Transverse colon (tissue), 4 donors: ENCODE data around the gene CYP21A2. TPM values are rescaled to one million over a fixed set of nuclear protein-coding genes. Genes with fewer than 3 reads are reported as not detected.
"Not testable (repeated sequence)": the region's sequence is repeated elsewhere in the genome, so short reads cannot be mapped to it uniquely, and the experiment has no call there.

ENCODE experiments used
- DNase-seq: peaks from one replicate; pipeline ENCODE4 v3.0.0-alpha.2; 2019
- H3K27ac ChIP-seq, 4 donors: fragments of 200-600 bp; sonication (generic); 2 replicates each; pipeline ENCODE4 v1.5.1; 2016 to 2018; ENCODE audit warnings: inconsistent platforms in 4 of 4
- H3K27me3 ChIP-seq: fragments of 200-600 bp; sonication (generic); 2 replicates; pipeline ENCODE4 v1.5.1; 2017; ENCODE audit warnings: inconsistent platforms
- H3K36me3 ChIP-seq, 4 donors: fragments of 200-600 bp; sonication (generic); 2 replicates each; pipeline ENCODE4 v1.5.1; 2017 to 2019; ENCODE audit warnings: inconsistent platforms in 4 of 4
- H3K4me1 ChIP-seq, 4 donors: fragments of 200-600 bp; sonication (generic); 2 replicates each; pipeline ENCODE4 v1.5.1; 2017 to 2020; ENCODE audit warnings: inconsistent platforms in 4 of 4
- H3K4me3 ChIP-seq, 4 donors: fragments of 200-600 bp; sonication (generic); 1 replicate in 1 of 4; 2 replicates in 3 of 4; pipeline versions ENCODE4 v1.5.1 to v1.6.1; 2017 to 2019; ENCODE audit warnings: inconsistent platforms in 4 of 4
- H3K9me3 ChIP-seq, 2 donors: fragments of 200-600 bp; sonication (generic); 2 replicates each; pipeline ENCODE4 v1.5.1; 2017 to 2019; ENCODE audit warnings: inconsistent platforms in 2 of 2
- CTCF ChIP-seq, 5 experiments: fragments of 200-600 bp in 3 of 5; fragments of 450-650 bp in 2 of 5; sonication (generic) in 3 of 5; IDR thresholded peaks; 1 replicate in 2 of 5; 2 replicates in 3 of 5; pipeline ENCODE4 v1.5.1; 2016 to 2017; ENCODE audit warnings: antibody characterized with exemption in 5 of 5, inconsistent platforms in 3 of 5, mild to moderate bottlenecking in 2 of 5, moderate library complexity in 1 of 5
- EP300 ChIP-seq: sonication (generic); formaldehyde crosslinking; IDR thresholded peaks from one replicate; pipeline ENCODE4 v1.6.1; 2017; ENCODE audit warnings: antibody characterized with exemption, low read depth
- POLR2A ChIP-seq: fragments of 450-650 bp; IDR thresholded peaks from one replicate; pipeline ENCODE4 v1.6.1; 2016; ENCODE audit warnings: antibody characterized with exemption, mild to moderate bottlenecking, moderate library complexity
- POLR2AphosphoS5 ChIP-seq, 3 donors: sonication (generic); formaldehyde crosslinking; IDR thresholded peaks; one replicate each; pipeline ENCODE4 v1.6.1; 2016; ENCODE audit warnings: antibody characterized with exemption in 3 of 3
- WGBS, 2 donors: methylation state at CpG; one replicate each; pipeline ENCODE4 v1.1.5; 2018; ENCODE audit warnings: low coverage in 1 of 2; 5-methylcytosine and 5-hydroxymethylcytosine counted together
- in situ Hi-C, 4 donors: fragments of 200-750 bp; cut with MboI; loops; one replicate each; pipeline versions ENCODE4 v1.15.0 to v1.15.1; 2017; ENCODE audit warnings: low sequenced_read_pairs in 3 of 4, low pct_ligation_motif_present in 1 of 4, low pct_unique_long_range_greater_than_20kb in 1 of 4
- intact Hi-C: fragments of 100-400 bp; cut with DNase I; formaldehyde crosslinking; loops from one replicate; pipeline ENCODE4 v1.15.1; 2023; ENCODE audit warnings: low total_unique reads
- total RNA-seq, 4 donors: library from RNA; depleted of rRNA; stranded (reverse); fragments of >200 nt; gene quantifications; one replicate each; pipeline ENCODE4 v1.1.0, GENCODE V29; 2016

The CYP21A2 gene
- total RNA-seq, 4 donors from 2014 or later, result 0.27 to 0.64 (median 0.40) TPM; not detected in 1

DNA sequence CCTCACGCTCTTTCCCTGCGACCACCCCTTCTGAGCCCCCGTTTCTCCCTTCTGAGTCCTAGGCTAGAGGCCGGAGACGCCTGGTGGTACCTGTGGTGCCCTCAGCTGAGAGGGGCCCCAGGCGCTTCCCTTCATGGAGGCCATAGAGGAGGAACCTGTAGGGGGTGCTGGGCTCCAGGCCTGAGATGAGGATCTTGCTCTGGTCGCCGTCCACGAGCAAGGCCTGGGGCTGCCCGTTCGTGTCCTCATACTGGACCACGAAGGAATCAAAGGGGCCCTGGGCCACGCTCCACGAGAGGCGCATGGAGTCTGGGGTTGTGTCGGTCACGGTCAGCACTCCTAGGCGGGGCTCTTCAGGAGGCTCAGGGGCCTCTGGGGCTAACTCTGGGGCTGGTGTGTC lies 6.7 kb downstream of the CYP21A2 start:
- WGBS, 2 donors, result 90% methylated on average over 12 of the region's 18 CpGs; no CpG with 5 or more reads in 1 of the 2 donors
- DNase-seq, in situ Hi-C loops, intact Hi-C loops, H3K4me3 ChIP-seq, H3K36me3 ChIP-seq, H3K27me3 ChIP-seq, H3K9me3 ChIP-seq, H3K27ac ChIP-seq: not testable (repeated sequence)
- peaks cover 3 to 16% (median 9%) of the 10 kb centered on the region in 4 donors for H3K4me1 ChIP-seq

- no peaks in the 10 kb centered on the region for H3K9me3 ChIP-seq
- DNase-seq, result no peak
- intact Hi-C loops, result no loop called here
- H3K27ac ChIP-seq, result peak overlapping the region; percentile 46 to 79 (median 60)
- TF ChIP-seq POLR2A (no peak), POLR2AphosphoS5 (IDR thresholded peaks at IDR 0.05) (no peak), EP300 (no peak), CTCF (IDR thresholded peaks at IDR 0.05) (no peak)
- WGBS, 2 donors, result 82% methylated on average over 16 of the region's 22 CpGs; no CpG with 5 or more reads in 1 of the 2 donors
- no peaks in the 10 kb centered on the region for H3K36me3 ChIP-seq
- no peak overlapping the region for H3K4me3 ChIP-seq
- in situ Hi-C loops, result no loop called here
- peaks cover 3 to 16% (median 9%) of the 10 kb centered on the region in 4 donors for H3K4me1 ChIP-seq
- H3K27me3 ChIP-seq, result no peaks in the 10 kb centered on the region
Measured at GRCh38 chr6:32045811-32046449, 7.7 kb downstream of the CYP21A2 start.

DNA sequence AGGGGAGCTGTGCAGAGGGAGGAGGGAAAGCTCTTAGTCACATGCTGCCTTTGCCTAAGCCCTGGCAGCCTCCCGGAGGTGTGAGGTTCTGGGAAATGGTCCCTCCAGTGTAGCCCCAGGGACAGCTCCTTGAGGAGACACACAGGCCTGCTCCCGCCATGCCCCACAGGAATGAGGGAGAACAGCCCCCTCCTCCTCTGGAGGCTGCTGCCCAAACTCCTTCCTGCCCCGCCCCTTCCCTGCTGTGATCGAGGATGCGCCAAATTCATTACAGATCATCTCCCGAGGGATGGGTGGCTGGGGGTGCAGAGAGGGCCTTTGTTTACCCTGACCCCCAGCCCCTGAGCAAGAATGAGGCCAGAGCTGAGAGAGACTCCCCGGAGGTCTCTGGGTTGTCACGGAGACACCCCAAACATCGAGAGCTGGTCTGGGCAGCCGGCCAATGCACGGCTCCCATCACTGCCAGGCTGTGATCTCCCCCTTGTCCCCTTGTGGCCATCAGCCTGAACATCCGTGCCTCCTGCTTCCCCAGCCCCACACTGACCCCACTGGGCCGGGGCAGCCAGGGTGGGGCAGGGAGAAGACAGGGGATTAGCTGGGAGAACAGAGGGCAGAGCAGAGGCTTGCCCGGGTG lies 8.4 kb downstream of the CYP21A2 start:
- 39 to 40% methylated on average over 1 to 9 of the region's 14 CpGs for WGBS, 2 donors
- Histone ChIP-seq H3K4me1 (peaks cover 3 to 16% (median 9%) of the 10 kb centered on the region in 4 donors), H3K27ac (peak overlapping the region; percentile 46 to 79 (median 60)), H3K27me3 (no peaks in the 10 kb centered on the region), H3K4me3 (no peak overlapping the region), H3K36me3 (no peaks in the 10 kb centered on the region), H3K9me3 (no peaks in the 10 kb centered on the region)
- no peak for DNase-seq
- intact Hi-C loops, result no loop called here
- TF ChIP-seq CTCF (IDR thresholded peaks at IDR 0.05) (no peak), POLR2A (no peak), POLR2AphosphoS5 (IDR thresholded peaks at IDR 0.05) (no peak), EP300 (no peak)
- in situ Hi-C loops, result no loop called here

DNA sequence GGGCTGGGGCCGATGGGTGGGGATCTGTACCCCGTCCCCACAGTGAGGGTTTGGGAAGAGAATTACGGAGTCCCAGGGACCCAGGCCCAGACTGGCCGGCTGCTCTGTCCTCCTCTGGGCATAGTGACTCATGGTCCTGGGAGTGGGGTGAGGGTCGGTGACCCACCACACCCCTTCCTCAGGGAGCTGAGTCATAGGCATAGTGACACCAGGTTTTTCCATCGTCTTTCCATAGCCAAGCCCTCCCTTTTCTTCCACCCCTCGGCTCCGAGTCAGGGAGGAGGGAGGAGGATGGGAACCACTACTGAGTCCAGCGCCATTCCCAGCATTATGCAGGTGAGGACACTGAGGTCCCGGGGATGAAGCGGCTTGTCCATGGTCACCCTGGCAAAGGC lies 8.9 kb downstream of the CYP21A2 start:
- in situ Hi-C loops (no loop called here), intact Hi-C loops (no loop called here)
- Histone ChIP-seq H3K27me3 (no peaks in the 10 kb centered on the region), H3K4me1 (peaks cover 3 to 16% (median 9%) of the 10 kb centered on the region in 4 donors), H3K27ac (peak overlapping the region; percentile 52 to 79 (median 60)), H3K36me3 (no peaks in the 10 kb centered on the region), H3K4me3 (no peak overlapping the region), H3K9me3 (no peaks in the 10 kb centered on the region)
- WGBS, 2 donors, result 69% methylated on average over 11 of the region's 11 CpGs; no CpG with 5 or more reads in 1 of the 2 donors
- TF ChIP-seq POLR2A, result no peak
- peak in 1 of 3 donors; percentile 18 for TF ChIP-seq POLR2AphosphoS5 (IDR thresholded peaks at IDR 0.05)
- peak; percentile 24 for DNase-seq

- peaks cover 3 to 16% (median 9%) of the 10 kb centered on the region in 4 donors for H3K4me1 ChIP-seq
- in situ Hi-C loops, result no loop called here
- TF ChIP-seq POLR2AphosphoS5 (IDR thresholded peaks at IDR 0.05), result no peak
- TF ChIP-seq POLR2A, result no peak
- TF ChIP-seq EP300, result no peak
- no peak for TF ChIP-seq CTCF (IDR thresholded peaks at IDR 0.05)
- H3K27me3 ChIP-seq, result no peaks in the 10 kb centered on the region
- H3K9me3 ChIP-seq, result no peaks in the 10 kb centered on the region
- H3K27ac ChIP-seq, result peak overlapping the region; percentile 36 to 79 (median 57)
- no peaks in the 10 kb centered on the region for H3K36me3 ChIP-seq
- 66% methylated on average over 6 of the region's 6 CpGs; no CpG with 5 or more reads in 1 of the 2 donors for WGBS, 2 donors
- intact Hi-C loops, result no loop called here
- DNase-seq, result no peak
- no peak overlapping the region for H3K4me3 ChIP-seq
Measured at GRCh38 chr6:32047539-32047854, 9.3 kb downstream of the CYP21A2 start.
